Immature natural killer cell (primary cell): ENCODE data around the gene SRP54. TPM values are rescaled to one million over a fixed set of nuclear protein-coding genes. Genes with fewer than 3 reads are reported as not detected.
"Not testable (repeated sequence)": the region's sequence is repeated elsewhere in the genome, so short reads cannot be mapped to it uniquely, and the experiment has no call there.

Source experiments
- DNase-seq, 3 donors: peaks; one replicate each; pipeline ENCODE4 v3.0.0; 2022; ENCODE audit warnings: mixed read lengths in 1 of 3
- H3K27ac Mint-ChIP-seq, 6 donors: one replicate each; pipeline ENCODE4 v1.8.0; 2020; ENCODE audit warnings: mixed read lengths in 6 of 6, mild to moderate bottlenecking in 5 of 6, inconsistent platforms in 4 of 6, moderate library complexity in 3 of 6
- H3K27me3 Mint-ChIP-seq, 3 donors: one replicate each; pipeline ENCODE4 v1.8.0; 2020 to 2021; ENCODE audit warnings: low read depth in 3 of 3, mild to moderate bottlenecking in 3 of 3, mixed read lengths in 3 of 3, moderate library complexity in 3 of 3, inconsistent platforms in 1 of 3
- H3K36me3 Mint-ChIP-seq, 3 donors: one replicate each; pipeline ENCODE4 v1.8.0; 2020; ENCODE audit warnings: mixed read lengths in 3 of 3, inconsistent platforms in 2 of 3, mild to moderate bottlenecking in 2 of 3
- H3K4me1 Mint-ChIP-seq, 2 donors: one replicate each; pipeline ENCODE4 v1.8.0; 2020; ENCODE audit warnings: inconsistent platforms in 2 of 2, mild to moderate bottlenecking in 2 of 2, mixed read lengths in 2 of 2, moderate library complexity in 1 of 2
- H3K4me3 Mint-ChIP-seq, 5 donors: one replicate each; pipeline ENCODE4 v1.8.0; 2020; ENCODE audit warnings: mild to moderate bottlenecking in 5 of 5, mixed read lengths in 5 of 5, inconsistent platforms in 3 of 5, moderate library complexity in 3 of 5
- H3K9me3 Mint-ChIP-seq, 6 donors: one replicate each; pipeline ENCODE4 v1.8.0; 2020; ENCODE audit warnings: mild to moderate bottlenecking in 6 of 6, mixed read lengths in 6 of 6, inconsistent platforms in 4 of 6, moderate library complexity in 3 of 6
- polyA plus RNA-seq, 3 donors: library from polyadenylated mRNA; unstranded; fragments of 300-500 nt; fragmentation: Illumina TruSeq; gene quantifications; one replicate each; pipeline ENCODE4 v1.2.3, GENCODE V29; 2021

The SRP54 gene
- polyA plus RNA-seq = 10 to 100 TPM; 25.4 to 50.6 (median 29.5) TPM

- Mint-ChIP-seq H3K27ac (no peak within 1 kb of the TSS), H3K27me3 (peaks cover 0 to 2% (median 0%) of the 10 kb centered on the region in 3 donors), H3K4me3 (no peak within 1 kb of the TSS), H3K36me3 (peaks cover 0 to 4% (median 0%) of the 10 kb centered on the region in 3 donors), H3K4me1 (peaks cover 4 to 22% of the 10 kb centered on the region in 2 donors), H3K9me3 (no peaks in the 10 kb centered on the region)
- peak; percentile 100 for DNase-seq
Observed at GRCh38 chr14:34982421-34983147, at the start of gene SRP54. TSS of gene SRP54 (plus strand) at chr14:34982992. CDS start at chr14:34996710, 13,718 bp downstream.

GRCh38 chr14:34933301-34933700, 49.5 kb upstream of the SRP54 start:
- peaks cover 19 to 27% of the 10 kb centered on the region in 2 donors for H3K4me1 Mint-ChIP-seq
- peaks cover 0 to 4% (median 0%) of the 10 kb centered on the region in 3 donors for H3K36me3 Mint-ChIP-seq
- peak overlapping the region in 4 of 6 donors; percentile 17 to 82 (median 54) for H3K27ac Mint-ChIP-seq
- peaks cover 0 to 2% (median 0%) of the 10 kb centered on the region in 3 donors for H3K27me3 Mint-ChIP-seq
- no peak for DNase-seq
- no peaks in the 10 kb centered on the region for H3K9me3 Mint-ChIP-seq
- H3K4me3 Mint-ChIP-seq = no peak overlapping the region

- H3K36me3 Mint-ChIP-seq = peaks cover 5 to 11% (median 8%) of the 10 kb centered on the region in 3 donors
- no peak for DNase-seq
- H3K4me3 Mint-ChIP-seq = no peak overlapping the region
- peaks cover 10 to 12% of the 10 kb centered on the region in 2 donors for H3K4me1 Mint-ChIP-seq
- no peaks in the 10 kb centered on the region for H3K9me3 Mint-ChIP-seq
- peaks cover 0 to 2% (median 2%) of the 10 kb centered on the region in 3 donors for H3K27me3 Mint-ChIP-seq
- no peak overlapping the region for H3K27ac Mint-ChIP-seq
Observed at GRCh38 chr14:34935488-34935887, 47.3 kb upstream of the SRP54 start.

- no peak overlapping the region for H3K4me3 Mint-ChIP-seq
- peaks cover 0 to 4% (median 0%) of the 10 kb centered on the region in 6 donors for H3K9me3 Mint-ChIP-seq
- H3K27me3 Mint-ChIP-seq = peaks cover 0 to 2% (median 0%) of the 10 kb centered on the region in 3 donors
- peaks cover 12 to 17% (median 14%) of the 10 kb centered on the region in 3 donors for H3K36me3 Mint-ChIP-seq
- DNase-seq = no peak
- H3K4me1 Mint-ChIP-seq = no peaks in the 10 kb centered on the region
- H3K27ac Mint-ChIP-seq = peak overlapping the region in 1 of 6 donors; percentile 14
Observed at GRCh38 chr14:34937442-34937841, 45.4 kb upstream of the SRP54 start.

DNA sequence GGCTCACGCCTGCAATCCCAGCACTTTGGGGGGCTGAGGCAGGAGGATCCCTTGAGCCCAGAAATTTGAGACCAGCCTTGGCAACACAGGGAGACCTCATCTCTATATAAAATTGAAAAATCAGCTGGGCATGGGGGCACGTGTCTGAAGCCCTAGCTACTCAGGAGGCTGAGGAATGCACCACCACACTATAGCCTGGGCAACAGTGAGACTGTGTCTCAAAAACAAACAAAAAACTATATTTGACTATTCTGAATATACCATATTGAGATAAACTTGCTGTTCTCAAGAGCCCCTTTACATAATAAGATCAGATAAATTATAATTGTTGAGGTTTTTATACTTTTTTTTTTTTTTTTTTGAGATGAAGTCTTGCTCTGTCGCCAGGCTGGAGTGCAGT, 44.9 kb upstream of the SRP54 start:
- H3K9me3 Mint-ChIP-seq = peaks cover 0 to 4% (median 0%) of the 10 kb centered on the region in 6 donors
- H3K27ac Mint-ChIP-seq = no peak overlapping the region
- peaks cover 0 to 2% (median 0%) of the 10 kb centered on the region in 3 donors for H3K27me3 Mint-ChIP-seq
- peaks cover 12 to 17% (median 14%) of the 10 kb centered on the region in 3 donors for H3K36me3 Mint-ChIP-seq
- no peak overlapping the region for H3K4me3 Mint-ChIP-seq
- H3K4me1 Mint-ChIP-seq = no peaks in the 10 kb centered on the region
- no peak for DNase-seq

- Mint-ChIP-seq H3K27ac (no peak overlapping the region), H3K9me3 (peaks cover 0 to 5% (median 3%) of the 10 kb centered on the region in 6 donors), H3K4me1 (no peaks in the 10 kb centered on the region), H3K4me3 (no peak overlapping the region), H3K36me3 (peaks cover 28 to 32% (median 29%) of the 10 kb centered on the region in 3 donors), H3K27me3 (peaks cover 0 to 2% (median 0%) of the 10 kb centered on the region in 3 donors)
- no peak for DNase-seq
Observed at GRCh38 chr14:34943506-34943905, 39.3 kb upstream of the SRP54 start.

- peaks cover 0 to 5% (median 3%) of the 10 kb centered on the region in 6 donors for H3K9me3 Mint-ChIP-seq
- H3K27ac Mint-ChIP-seq = no peak overlapping the region
- H3K27me3 Mint-ChIP-seq = peaks cover 0 to 2% (median 0%) of the 10 kb centered on the region in 3 donors
- H3K4me3 Mint-ChIP-seq = no peak overlapping the region
- no peak for DNase-seq
- no peaks in the 10 kb centered on the region for H3K4me1 Mint-ChIP-seq
- H3K36me3 Mint-ChIP-seq = peaks cover 26 to 37% (median 28%) of the 10 kb centered on the region in 3 donors
Observed at GRCh38 chr14:34944744-34945143, 38.0 kb upstream of the SRP54 start.

GRCh38 chr14:34946699-34947098, 36.1 kb upstream of the SRP54 start:
- DNase-seq = no peak
- no peaks in the 10 kb centered on the region for H3K27me3 Mint-ChIP-seq
- H3K4me3 Mint-ChIP-seq = no peak overlapping the region
- no peaks in the 10 kb centered on the region for H3K4me1 Mint-ChIP-seq
- H3K27ac Mint-ChIP-seq = no peak overlapping the region
- peaks cover 23 to 36% (median 29%) of the 10 kb centered on the region in 3 donors for H3K36me3 Mint-ChIP-seq
- peaks cover 0 to 5% (median 3%) of the 10 kb centered on the region in 6 donors for H3K9me3 Mint-ChIP-seq

DNA sequence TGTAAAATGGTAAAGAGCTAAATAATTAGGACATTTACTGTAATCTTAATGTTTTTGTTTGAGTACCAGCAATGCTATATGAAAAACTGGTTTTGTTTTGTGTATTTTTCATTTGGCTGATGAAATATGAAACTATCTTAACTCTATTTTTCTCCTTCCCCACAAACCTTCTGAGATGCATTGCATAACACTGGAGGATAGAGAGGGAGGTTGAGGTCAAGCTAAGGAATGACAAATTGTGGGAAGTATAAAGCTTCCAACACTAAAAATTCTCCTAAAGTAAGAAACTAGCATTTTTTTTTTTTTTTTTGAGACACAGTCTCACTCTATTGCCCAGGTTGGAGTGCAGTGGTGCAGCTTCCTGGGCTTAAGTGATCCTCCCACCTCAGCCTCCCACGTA, 31.5 kb upstream of the SRP54 start:
- no peak overlapping the region for H3K27ac Mint-ChIP-seq
- no peak for DNase-seq
- H3K27me3 Mint-ChIP-seq = no peaks in the 10 kb centered on the region
- H3K9me3 Mint-ChIP-seq = no peaks in the 10 kb centered on the region
- H3K4me1 Mint-ChIP-seq = no peaks in the 10 kb centered on the region
- H3K4me3 Mint-ChIP-seq = no peak overlapping the region
- H3K36me3 Mint-ChIP-seq = peaks cover 0 to 17% (median 16%) of the 10 kb centered on the region in 3 donors

GRCh38 chr14:34956931-34957330, 25.9 kb upstream of the SRP54 start:
- Mint-ChIP-seq H3K36me3 (peaks cover 6 to 27% (median 17%) of the 10 kb centered on the region in 3 donors), H3K4me3 (no peak overlapping the region), H3K27ac (no peak overlapping the region), H3K27me3 (no peaks in the 10 kb centered on the region), H3K4me1 (no peaks in the 10 kb centered on the region), H3K9me3 (no peaks in the 10 kb centered on the region)
- no peak for DNase-seq

DNA sequence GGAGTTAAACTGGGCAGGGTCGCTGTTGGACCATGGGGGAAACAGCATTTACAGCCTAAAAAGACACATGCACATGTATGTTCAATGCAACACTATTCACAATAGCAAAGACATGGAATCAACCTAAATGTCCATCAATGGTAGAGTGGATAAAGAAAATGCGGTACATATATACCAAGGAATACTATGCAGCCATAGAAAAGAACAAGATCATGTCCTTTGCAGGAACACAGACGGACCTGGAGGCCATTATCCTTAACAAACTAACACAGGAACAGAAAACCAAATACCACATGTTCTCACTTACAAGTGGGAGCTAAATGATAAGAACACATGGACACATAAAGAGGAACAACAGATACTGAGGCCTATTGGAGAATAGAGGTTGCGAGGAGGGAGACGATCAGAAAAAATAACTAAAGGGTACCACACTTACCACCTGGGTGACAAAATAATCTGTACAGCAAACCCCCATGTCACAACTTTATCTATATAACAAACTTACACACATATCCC, 25.0 kb upstream of the SRP54 start:
- peaks cover 6 to 27% (median 14%) of the 10 kb centered on the region in 3 donors for H3K36me3 Mint-ChIP-seq
- no peak for DNase-seq
- H3K27ac Mint-ChIP-seq = no peak overlapping the region
- no peaks in the 10 kb centered on the region for H3K9me3 Mint-ChIP-seq
- no peak overlapping the region for H3K4me3 Mint-ChIP-seq
- no peaks in the 10 kb centered on the region for H3K4me1 Mint-ChIP-seq
- H3K27me3 Mint-ChIP-seq = no peaks in the 10 kb centered on the region

GRCh38 chr14:34962106-34962505, 20.7 kb upstream of the SRP54 start:
- H3K36me3 Mint-ChIP-seq = peaks cover 6 to 19% (median 12%) of the 10 kb centered on the region in 3 donors
- not testable (repeated sequence) for H3K27ac Mint-ChIP-seq, DNase-seq, H3K4me3 Mint-ChIP-seq, H3K9me3 Mint-ChIP-seq, H3K27me3 Mint-ChIP-seq, H3K4me1 Mint-ChIP-seq

- no peaks in the 10 kb centered on the region for H3K4me1 Mint-ChIP-seq
- no peak overlapping the region for H3K4me3 Mint-ChIP-seq
- peaks cover 3 to 11% (median 6%) of the 10 kb centered on the region in 3 donors for H3K36me3 Mint-ChIP-seq
- H3K27ac Mint-ChIP-seq = peak overlapping the region in 2 of 6 donors; percentile 10 to 22
- DNase-seq = no peak
- no peaks in the 10 kb centered on the region for H3K9me3 Mint-ChIP-seq
- no peaks in the 10 kb centered on the region for H3K27me3 Mint-ChIP-seq
Observed at GRCh38 chr14:34964977-34965764, 17.6 kb upstream of the SRP54 start.

GRCh38 chr14:34965912-34966311, 16.9 kb upstream of the SRP54 start:
- DNase-seq = no peak
- H3K27me3 Mint-ChIP-seq = no peaks in the 10 kb centered on the region
- H3K27ac Mint-ChIP-seq = peak overlapping the region in 1 of 6 donors; percentile 3
- no peaks in the 10 kb centered on the region for H3K9me3 Mint-ChIP-seq
- H3K4me1 Mint-ChIP-seq = no peaks in the 10 kb centered on the region
- peaks cover 3 to 8% (median 6%) of the 10 kb centered on the region in 3 donors for H3K36me3 Mint-ChIP-seq
- no peak overlapping the region for H3K4me3 Mint-ChIP-seq
